C4-2B (cell line): ENCODE results near the gene LHX3.

Source experiments
- ZFX ChIP-seq: fragments of 450-650 bp; IDR thresholded peaks from 2 replicates; pipeline ENCODE4 v1.6.1; 2017
- TF ChIP-seq, protein P1 (sequence below): fragments of 450-650 bp; conservative IDR thresholded peaks from 2 replicates; pipeline ENCODE4 v1.5.1; 2017; ENCODE audit warnings: mild to moderate bottlenecking

DNA sequence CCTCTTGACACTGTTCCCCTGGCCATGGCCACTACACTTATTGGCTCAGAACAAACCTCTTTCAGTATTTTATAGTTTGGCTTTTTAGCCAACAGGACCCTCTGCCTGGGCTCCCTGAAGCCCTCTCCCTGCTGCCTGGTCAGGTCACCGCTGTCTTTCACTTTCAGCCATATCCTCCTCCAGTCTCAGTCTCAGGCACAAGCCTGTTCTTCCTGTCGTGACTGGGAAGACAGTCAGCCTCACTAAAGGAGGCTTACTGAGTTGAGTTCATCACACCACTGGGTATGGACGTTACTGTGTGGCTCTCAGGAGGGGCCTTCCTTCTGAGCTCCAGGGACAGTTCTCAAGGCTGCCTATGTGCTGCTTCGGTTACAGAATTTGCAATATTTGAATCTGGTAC lies 38.7 kb upstream of the LHX3 start:
- TF ChIP-seq, protein P1, sequence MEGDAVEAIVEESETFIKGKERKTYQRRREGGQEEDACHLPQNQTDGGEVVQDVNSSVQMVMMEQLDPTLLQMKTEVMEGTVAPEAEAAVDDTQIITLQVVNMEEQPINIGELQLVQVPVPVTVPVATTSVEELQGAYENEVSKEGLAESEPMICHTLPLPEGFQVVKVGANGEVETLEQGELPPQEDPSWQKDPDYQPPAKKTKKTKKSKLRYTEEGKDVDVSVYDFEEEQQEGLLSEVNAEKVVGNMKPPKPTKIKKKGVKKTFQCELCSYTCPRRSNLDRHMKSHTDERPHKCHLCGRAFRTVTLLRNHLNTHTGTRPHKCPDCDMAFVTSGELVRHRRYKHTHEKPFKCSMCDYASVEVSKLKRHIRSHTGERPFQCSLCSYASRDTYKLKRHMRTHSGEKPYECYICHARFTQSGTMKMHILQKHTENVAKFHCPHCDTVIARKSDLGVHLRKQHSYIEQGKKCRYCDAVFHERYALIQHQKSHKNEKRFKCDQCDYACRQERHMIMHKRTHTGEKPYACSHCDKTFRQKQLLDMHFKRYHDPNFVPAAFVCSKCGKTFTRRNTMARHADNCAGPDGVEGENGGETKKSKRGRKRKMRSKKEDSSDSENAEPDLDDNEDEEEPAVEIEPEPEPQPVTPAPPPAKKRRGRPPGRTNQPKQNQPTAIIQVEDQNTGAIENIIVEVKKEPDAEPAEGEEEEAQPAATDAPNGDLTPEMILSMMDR, result no peak
- TF ChIP-seq ZFX, result no peak
